IPS-18a (cell line): Measurements from ENCODE around the gene STK32B.

Source experiments
- H3K27ac ChIP-seq: one replicate; pipeline ENCODE4 v1.5.1; 2013; ENCODE audit warnings: low read length
- H3K27me3 ChIP-seq: one replicate; pipeline ENCODE4 v1.6.1; 2013; ENCODE audit warnings: mild to moderate bottlenecking, low read length; ENCODE audit not compliant: control insufficient read depth, insufficient read depth
- H3K36me3 ChIP-seq: one replicate; pipeline ENCODE4 v1.6.1; 2013; ENCODE audit warnings: low read depth, low read length; ENCODE audit not compliant: control insufficient read depth
- H3K4me1 ChIP-seq: one replicate; pipeline ENCODE4 v1.6.1; 2013; ENCODE audit warnings: low read depth, low read length; ENCODE audit not compliant: control insufficient read depth
- H3K4me3 ChIP-seq: one replicate; pipeline ENCODE4 v1.5.1; 2013; ENCODE audit warnings: low read length
- H3K9ac ChIP-seq: one replicate; pipeline ENCODE4 v1.6.1; 2013; ENCODE audit warnings: mild to moderate bottlenecking, low read length, moderate library complexity
- H3K9me3 ChIP-seq: one replicate; pipeline ENCODE4 v1.6.1; 2013; ENCODE audit warnings: low read depth, low read length; ENCODE audit not compliant: control insufficient read depth

The STK32B gene

GRCh38 chr4:5341526-5341925, 290.2 kb downstream of the STK32B start:
- Histone ChIP-seq H3K9ac (no peak overlapping the region), H3K36me3 (no peaks in the 10 kb centered on the region), H3K27me3 (no peaks in the 10 kb centered on the region), H3K27ac (no peak overlapping the region), H3K4me1 (no peaks in the 10 kb centered on the region), H3K9me3 (no peaks in the 10 kb centered on the region), H3K4me3 (no peak overlapping the region)

GRCh38 chr4:5355846-5356245, 304.6 kb downstream of the STK32B start:
- H3K4me3 ChIP-seq, result no peak overlapping the region
- no peak overlapping the region for H3K9ac ChIP-seq
- H3K27ac ChIP-seq, result no peak overlapping the region
- no peaks in the 10 kb centered on the region for H3K9me3 ChIP-seq
- H3K4me1 ChIP-seq, result no peaks in the 10 kb centered on the region
- no peaks in the 10 kb centered on the region for H3K36me3 ChIP-seq
- no peaks in the 10 kb centered on the region for H3K27me3 ChIP-seq

- no peaks in the 10 kb centered on the region for H3K36me3 ChIP-seq
- H3K27ac ChIP-seq, result no peak overlapping the region
- no peaks in the 10 kb centered on the region for H3K4me1 ChIP-seq
- no peaks in the 10 kb centered on the region for H3K27me3 ChIP-seq
- H3K4me3 ChIP-seq, result no peak overlapping the region
- H3K9ac ChIP-seq, result no peak overlapping the region
- H3K9me3 ChIP-seq, result no peaks in the 10 kb centered on the region
Observed at GRCh38 chr4:5357870-5358269, 306.6 kb downstream of the STK32B start.

- Histone ChIP-seq H3K36me3 (no peaks in the 10 kb centered on the region), H3K9ac (no peak overlapping the region), H3K9me3 (no peaks in the 10 kb centered on the region), H3K4me3 (no peak overlapping the region), H3K4me1 (no peaks in the 10 kb centered on the region), H3K27ac (no peak overlapping the region), H3K27me3 (no peaks in the 10 kb centered on the region)
Observed at GRCh38 chr4:5361968-5362367, 310.7 kb downstream of the STK32B start.

- Histone ChIP-seq H3K36me3 (no peaks in the 10 kb centered on the region), H3K4me1 (no peaks in the 10 kb centered on the region), H3K4me3 (no peak overlapping the region), H3K9me3 (no peaks in the 10 kb centered on the region), H3K27me3 (no peaks in the 10 kb centered on the region), H3K9ac (no peak overlapping the region), H3K27ac (no peak overlapping the region)
Observed at GRCh38 chr4:5364406-5364805, 313.1 kb downstream of the STK32B start.

GRCh38 chr4:5365071-5366008, 314.1 kb downstream of the STK32B start:
- Histone ChIP-seq H3K36me3 (no peaks in the 10 kb centered on the region), H3K9me3 (no peaks in the 10 kb centered on the region), H3K27ac (no peak overlapping the region), H3K4me1 (no peaks in the 10 kb centered on the region), H3K4me3 (no peak overlapping the region), H3K9ac (no peak overlapping the region), H3K27me3 (no peaks in the 10 kb centered on the region)

- Histone ChIP-seq H3K4me3 (no peak overlapping the region), H3K27ac (no peak overlapping the region), H3K36me3 (no peaks in the 10 kb centered on the region), H3K9me3 (no peaks in the 10 kb centered on the region), H3K4me1 (no peaks in the 10 kb centered on the region), H3K9ac (no peak overlapping the region), H3K27me3 (no peaks in the 10 kb centered on the region)
Observed at GRCh38 chr4:5366009-5366386, 314.7 kb downstream of the STK32B start.

GRCh38 chr4:5366421-5366820, 315.1 kb downstream of the STK32B start:
- no peak overlapping the region for H3K9ac ChIP-seq
- H3K9me3 ChIP-seq, result no peaks in the 10 kb centered on the region
- H3K27me3 ChIP-seq, result no peaks in the 10 kb centered on the region
- no peaks in the 10 kb centered on the region for H3K36me3 ChIP-seq
- H3K27ac ChIP-seq, result no peak overlapping the region
- H3K4me3 ChIP-seq, result no peak overlapping the region
- H3K4me1 ChIP-seq, result no peaks in the 10 kb centered on the region

- no peaks in the 10 kb centered on the region for H3K9me3 ChIP-seq
- H3K27me3 ChIP-seq, result no peaks in the 10 kb centered on the region
- H3K4me1 ChIP-seq, result no peaks in the 10 kb centered on the region
- no peak overlapping the region for H3K27ac ChIP-seq
- no peak overlapping the region for H3K4me3 ChIP-seq
- no peak overlapping the region for H3K9ac ChIP-seq
- no peaks in the 10 kb centered on the region for H3K36me3 ChIP-seq
Observed at GRCh38 chr4:5368426-5368825, 317.1 kb downstream of the STK32B start.

GRCh38 chr4:5370286-5370685, 319.0 kb downstream of the STK32B start:
- H3K27me3 ChIP-seq, result no peaks in the 10 kb centered on the region
- no peak overlapping the region for H3K4me3 ChIP-seq
- no peaks in the 10 kb centered on the region for H3K36me3 ChIP-seq
- H3K4me1 ChIP-seq, result no peaks in the 10 kb centered on the region
- no peak overlapping the region for H3K9ac ChIP-seq
- no peaks in the 10 kb centered on the region for H3K9me3 ChIP-seq
- H3K27ac ChIP-seq, result no peak overlapping the region

- no peaks in the 10 kb centered on the region for H3K9me3 ChIP-seq
- no peak overlapping the region for H3K9ac ChIP-seq
- H3K36me3 ChIP-seq, result no peaks in the 10 kb centered on the region
Observed at GRCh38 chr4:5371415-5372190, 320.3 kb downstream of the STK32B start.

More at GRCh38 chr4:5371415-5372190, 320.3 kb downstream of the STK32B start:
- H3K4me1 ChIP-seq, result no peaks in the 10 kb centered on the region
- H3K27me3 ChIP-seq, result no peaks in the 10 kb centered on the region
- H3K27ac ChIP-seq, result no peak overlapping the region
- no peak overlapping the region for H3K4me3 ChIP-seq
